Epithelial cell of proximal tubule (primary cell): ENCODE measurements around the gene TPRG1L. TPM values are rescaled to one million over a fixed set of nuclear protein-coding genes. Genes with fewer than 3 reads are reported as not detected.

ENCODE experiments used
- DNase-seq: peaks from one replicate; pipeline ENCODE4 v3.0.0-alpha.2; 2011; ENCODE audit warnings: low read depth
- H3K4me3 ChIP-seq: 2 replicates; pipeline ENCODE4 v1.5.1; 2011; ENCODE audit warnings: low read depth, mild to moderate bottlenecking, low read length
- CTCF ChIP-seq: conservative IDR thresholded peaks from 2 replicates; pipeline ENCODE4 v1.5.1; 2012; ENCODE audit warnings: low read depth, mild to moderate bottlenecking, low read length
- total RNA-seq: library from RNA; depleted of rRNA; stranded (reverse); fragments of >200 nt; gene quantifications from 2 replicates; pipeline ENCODE4 v1.2.3, GENCODE V29; 2015

The TPRG1L gene
- total RNA-seq, 1 donor from 2014 or later, result 8.1 TPM

DNA sequence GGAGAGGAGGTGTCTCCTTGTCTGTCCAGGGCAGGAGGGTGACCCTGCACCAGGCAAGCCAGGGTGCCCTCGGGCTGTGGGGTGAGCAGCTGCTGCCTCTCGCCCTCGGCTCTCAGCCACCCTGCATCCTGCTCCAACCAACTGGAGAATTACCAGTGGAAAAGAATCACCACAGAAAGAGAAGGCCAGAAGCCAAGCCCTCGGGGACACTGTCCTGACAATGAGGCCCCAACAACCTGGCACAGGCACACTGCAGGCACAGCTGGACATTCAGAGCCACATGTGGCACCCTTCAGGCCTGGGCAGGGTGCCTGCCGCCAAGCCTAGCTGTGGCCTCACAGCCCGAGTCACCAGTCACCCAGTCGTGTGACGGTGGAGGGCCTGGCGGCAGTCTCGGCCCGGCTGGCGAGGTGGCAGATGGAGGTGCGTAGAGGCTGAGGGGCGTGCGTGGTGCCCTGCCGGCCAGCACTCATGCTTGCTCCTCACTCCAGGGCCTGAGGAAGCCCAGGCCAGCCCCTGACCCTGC is 25.5 kb upstream of the TPRG1L start:
- TF ChIP-seq CTCF, result no peak
- H3K4me3 ChIP-seq, result no peak overlapping the region
- no peak for DNase-seq

DNA sequence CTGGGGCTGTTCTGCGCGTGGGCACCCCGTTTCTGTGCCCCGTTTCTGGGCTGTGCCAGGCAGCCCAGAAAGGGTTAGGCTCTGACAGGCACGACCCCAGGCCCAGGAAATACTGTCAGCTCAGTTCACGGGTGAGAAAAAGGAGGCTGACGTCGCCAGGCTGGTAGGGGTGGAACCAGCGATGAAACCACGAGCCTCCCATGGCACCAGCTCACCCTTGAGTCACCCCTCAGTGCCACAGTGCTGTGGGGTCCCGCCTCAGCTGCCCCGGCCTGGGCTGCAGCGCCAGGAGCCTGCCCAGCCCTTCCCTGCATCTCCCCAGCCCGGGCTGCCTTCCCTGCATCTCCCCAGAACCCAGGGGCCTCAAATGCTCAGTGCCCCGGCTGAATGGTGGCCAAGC is 25.0 kb upstream of the TPRG1L start:
- DNase-seq, result no peak
- TF ChIP-seq CTCF, result no peak
- no peak overlapping the region for H3K4me3 ChIP-seq

GRCh38 chr1:3600354-3600753 is 24.5 kb upstream of the TPRG1L start:
- TF ChIP-seq CTCF, result no peak
- no peak for DNase-seq

GRCh38 chr1:3601743-3602142 is 23.1 kb upstream of the TPRG1L start:
- H3K4me3 ChIP-seq, result no peak overlapping the region
- no peak for TF ChIP-seq CTCF
- no peak for DNase-seq

More at GRCh38 chr1:3600354-3600753, 24.5 kb upstream of the TPRG1L start:
- H3K4me3 ChIP-seq, result no peak overlapping the region

DNA sequence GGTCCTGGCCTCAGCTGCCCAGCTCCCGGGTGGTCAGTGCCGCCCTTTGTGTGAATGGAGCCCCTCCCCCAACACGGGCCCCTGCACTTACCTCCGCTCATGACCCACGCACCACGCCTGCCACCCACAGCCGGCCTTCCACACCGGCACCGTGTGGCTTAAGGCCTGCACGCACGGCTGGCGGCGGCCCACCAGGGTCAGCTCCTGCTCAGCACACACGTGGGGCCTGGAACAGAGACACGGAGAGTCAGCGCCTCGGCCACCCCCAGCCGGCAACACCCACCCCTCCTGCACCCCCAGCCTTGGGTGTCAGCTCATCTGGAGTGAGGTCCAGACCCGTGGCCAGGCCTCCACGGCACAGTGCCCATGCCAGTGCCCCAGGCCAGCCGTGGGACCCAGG is 22.4 kb upstream of the TPRG1L start:
- H3K4me3 ChIP-seq, result no peak overlapping the region
- no peak for TF ChIP-seq CTCF
- no peak for DNase-seq

DNA sequence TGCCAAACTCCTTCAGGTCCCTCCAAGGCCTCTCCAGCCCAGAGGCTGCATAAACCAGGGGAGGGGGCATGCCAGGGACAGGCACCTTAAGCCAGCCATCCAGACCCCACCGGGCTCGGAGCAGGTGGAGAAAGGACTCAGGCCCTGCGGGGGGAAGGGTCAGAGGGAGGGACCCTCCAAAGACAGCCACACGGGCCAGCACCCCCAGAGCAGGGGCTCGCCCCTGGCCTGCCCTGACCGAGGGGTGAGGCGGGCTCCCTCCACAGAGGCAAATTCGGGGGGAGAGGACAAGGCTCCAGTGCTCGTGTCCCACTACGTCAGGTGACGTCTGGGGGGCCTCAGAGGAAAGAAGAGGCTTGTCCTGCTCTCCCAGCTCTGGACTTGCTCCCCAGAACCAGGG is 21.7 kb upstream of the TPRG1L start:
- no peak overlapping the region for H3K4me3 ChIP-seq
- TF ChIP-seq CTCF, result no peak
- no peak for DNase-seq

GRCh38 chr1:3603571-3604467 is 21.0 kb upstream of the TPRG1L start:
- TF ChIP-seq CTCF, result no peak
- no peak overlapping the region for H3K4me3 ChIP-seq
- DNase-seq, result no peak
